ENCODE data around the gene TSC22D2.
"Not testable (repeated sequence)": the region's sequence is repeated elsewhere in the genome, so short reads cannot be mapped to it uniquely, and the experiment has no call there.

The TSC22D2 gene

GRCh38 chr3:150449169-150449721, 41.1 kb downstream of the TSC22D2 start:
- no peak for DNase-seq

- no peak for DNase-seq
Measured at GRCh38 chr3:150450916-150451315, 42.8 kb downstream of the TSC22D2 start.

GRCh38 chr3:150451329-150452048, 43.4 kb downstream of the TSC22D2 start:
- DNase-seq: no peak

- no peak for DNase-seq
Measured at GRCh38 chr3:150453353-150453752, 45.3 kb downstream of the TSC22D2 start.

GRCh38 chr3:150454085-150454484, 46.0 kb downstream of the TSC22D2 start:
- no peak for DNase-seq

- DNase-seq: no peak
Measured at GRCh38 chr3:150454622-150455021, 46.5 kb downstream of the TSC22D2 start.

GRCh38 chr3:150455341-150455740, 47.2 kb downstream of the TSC22D2 start:
- DNase-seq: no peak

GRCh38 chr3:150458001-150458400, 49.9 kb downstream of the TSC22D2 start:
- DNase-seq: no peak

- DNase-seq: no peak
Measured at GRCh38 chr3:150460484-150460883, 52.4 kb downstream of the TSC22D2 start.

- DNase-seq: no peak
Measured at GRCh38 chr3:150461399-150461798, 53.3 kb downstream of the TSC22D2 start.

GRCh38 chr3:150462108-150462507, 54.0 kb downstream of the TSC22D2 start:
- no peak for DNase-seq

- DNase-seq: no peak
Measured at GRCh38 chr3:150464684-150465083, 56.6 kb downstream of the TSC22D2 start.

GRCh38 chr3:150467381-150467780, 59.3 kb downstream of the TSC22D2 start:
- DNase-seq: no peak

- DNase-seq: no peak
Measured at GRCh38 chr3:150469031-150469930, 61.2 kb downstream of the TSC22D2 start.

GRCh38 chr3:150469931-150470740, 62.0 kb downstream of the TSC22D2 start:
- DNase-seq: no peak

- DNase-seq: no peak
Measured at GRCh38 chr3:150472421-150472820, 64.3 kb downstream of the TSC22D2 start.

GRCh38 chr3:150473161-150473560, 65.1 kb downstream of the TSC22D2 start:
- not testable (repeated sequence) for DNase-seq

- DNase-seq: no peak
Measured at GRCh38 chr3:150479370-150479769, 71.3 kb downstream of the TSC22D2 start.

- DNase-seq: no peak
Measured at GRCh38 chr3:150480877-150481276, 72.8 kb downstream of the TSC22D2 start.

GRCh38 chr3:150483226-150483625, 75.1 kb downstream of the TSC22D2 start:
- no peak for DNase-seq

- DNase-seq: no peak
Measured at GRCh38 chr3:150484410-150484809, 76.3 kb downstream of the TSC22D2 start.

- no peak for DNase-seq
Measured at GRCh38 chr3:150488867-150489266, 80.8 kb downstream of the TSC22D2 start.
